Nephron progenitor cell (in vitro differentiated cells): ENCODE data around the gene KMT2E.
"Not testable (repeated sequence)": the region's sequence is repeated elsewhere in the genome, so short reads cannot be mapped to it uniquely, and the experiment has no call there.

ENCODE experiments used
- DNase-seq: peaks from one replicate; pipeline ENCODE4 v3.0.0; 2021
- H3K27ac Mint-ChIP-seq: 2 replicates; pipeline ENCODE4 v1.8.0; 2021; ENCODE audit warnings: mild to moderate bottlenecking, moderate library complexity, mixed read lengths
- H3K27me3 Mint-ChIP-seq: 2 replicates; pipeline ENCODE4 v1.8.0; 2021; ENCODE audit warnings: mild to moderate bottlenecking, low read depth, mixed read lengths; ENCODE audit not compliant: poor library complexity
- H3K36me3 Mint-ChIP-seq: 2 replicates; pipeline ENCODE4 v1.8.0; 2021; ENCODE audit warnings: low read depth, mixed read lengths
- H3K4me1 Mint-ChIP-seq: 2 replicates; pipeline ENCODE4 v1.8.0; 2021; ENCODE audit warnings: mixed read lengths
- H3K4me3 Mint-ChIP-seq: 2 replicates; pipeline ENCODE4 v1.8.0; 2021; ENCODE audit warnings: mild to moderate bottlenecking, moderate library complexity, mixed read lengths
- H3K9me3 Mint-ChIP-seq: 2 replicates; pipeline ENCODE4 v1.8.0; 2021; ENCODE audit warnings: mild to moderate bottlenecking, moderate library complexity, mixed read lengths
- TF ChIP-seq, protein P1 (sequence below): fragments of 200-600 bp; sonication (generic); IDR thresholded peaks from 2 replicates; pipeline ENCODE4 v1.5.0; 2021; ENCODE audit warnings: antibody characterized with exemption

Gene KMT2E

DNA sequence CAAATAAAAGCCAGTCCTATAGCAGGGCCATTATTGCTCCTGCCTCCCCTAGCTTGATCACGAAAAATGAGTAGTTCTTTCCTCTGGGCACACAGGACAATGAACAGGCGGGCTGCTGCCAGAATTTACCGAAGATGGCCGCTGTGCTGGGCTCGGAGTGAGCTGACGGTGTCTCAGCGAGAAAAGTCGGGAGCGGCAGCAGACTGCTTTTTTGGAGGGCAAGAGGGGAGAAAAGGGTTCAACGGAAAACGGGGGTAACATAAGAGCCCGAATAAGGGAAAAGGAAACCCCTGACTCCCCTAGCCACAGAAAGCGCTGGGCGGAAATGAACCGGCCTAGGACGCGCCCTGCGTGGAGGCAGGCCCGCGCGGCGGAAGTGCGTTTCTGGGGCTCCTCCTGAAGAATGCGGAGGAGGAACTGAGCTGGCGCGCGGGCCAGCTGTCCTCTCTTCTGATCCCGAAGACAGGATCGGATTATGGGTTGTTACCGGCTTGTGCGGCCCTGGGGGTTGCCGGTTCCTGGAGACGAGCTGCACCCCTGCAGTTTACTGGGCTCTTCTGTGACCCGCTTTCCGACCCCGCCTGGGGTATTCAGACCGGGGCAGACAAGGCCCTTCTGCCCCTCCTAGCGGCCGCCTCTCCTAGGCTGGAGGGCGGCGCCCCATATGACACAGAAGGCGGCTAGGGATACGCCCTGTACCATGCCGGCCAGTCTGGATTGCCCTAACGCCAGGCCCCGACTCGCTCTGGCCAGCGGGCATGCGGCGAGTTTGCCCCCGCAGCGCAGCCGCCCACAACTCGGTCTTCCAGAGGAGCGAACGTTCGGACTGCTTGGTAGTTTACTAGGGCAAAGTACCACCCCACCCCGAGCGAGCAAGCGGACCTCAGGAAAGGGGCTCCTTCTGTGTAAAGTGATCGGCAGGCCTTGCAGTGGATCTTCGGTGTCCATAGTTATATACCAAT, 30.1 kb upstream of the KMT2E start:
- Mint-ChIP-seq H3K27me3 (no peaks in the 10 kb centered on the region), H3K4me1 (peaks cover 49% of the 10 kb centered on the region), H3K4me3 (peak overlapping the region; percentile 95), H3K9me3 (no peaks in the 10 kb centered on the region), H3K27ac (peak overlapping the region; percentile 100), H3K36me3 (peaks cover 3% of the 10 kb centered on the region)
- DNase-seq: peak; percentile 81
- TF ChIP-seq, protein P1, sequence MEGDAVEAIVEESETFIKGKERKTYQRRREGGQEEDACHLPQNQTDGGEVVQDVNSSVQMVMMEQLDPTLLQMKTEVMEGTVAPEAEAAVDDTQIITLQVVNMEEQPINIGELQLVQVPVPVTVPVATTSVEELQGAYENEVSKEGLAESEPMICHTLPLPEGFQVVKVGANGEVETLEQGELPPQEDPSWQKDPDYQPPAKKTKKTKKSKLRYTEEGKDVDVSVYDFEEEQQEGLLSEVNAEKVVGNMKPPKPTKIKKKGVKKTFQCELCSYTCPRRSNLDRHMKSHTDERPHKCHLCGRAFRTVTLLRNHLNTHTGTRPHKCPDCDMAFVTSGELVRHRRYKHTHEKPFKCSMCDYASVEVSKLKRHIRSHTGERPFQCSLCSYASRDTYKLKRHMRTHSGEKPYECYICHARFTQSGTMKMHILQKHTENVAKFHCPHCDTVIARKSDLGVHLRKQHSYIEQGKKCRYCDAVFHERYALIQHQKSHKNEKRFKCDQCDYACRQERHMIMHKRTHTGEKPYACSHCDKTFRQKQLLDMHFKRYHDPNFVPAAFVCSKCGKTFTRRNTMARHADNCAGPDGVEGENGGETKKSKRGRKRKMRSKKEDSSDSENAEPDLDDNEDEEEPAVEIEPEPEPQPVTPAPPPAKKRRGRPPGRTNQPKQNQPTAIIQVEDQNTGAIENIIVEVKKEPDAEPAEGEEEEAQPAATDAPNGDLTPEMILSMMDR: no peak

DNA sequence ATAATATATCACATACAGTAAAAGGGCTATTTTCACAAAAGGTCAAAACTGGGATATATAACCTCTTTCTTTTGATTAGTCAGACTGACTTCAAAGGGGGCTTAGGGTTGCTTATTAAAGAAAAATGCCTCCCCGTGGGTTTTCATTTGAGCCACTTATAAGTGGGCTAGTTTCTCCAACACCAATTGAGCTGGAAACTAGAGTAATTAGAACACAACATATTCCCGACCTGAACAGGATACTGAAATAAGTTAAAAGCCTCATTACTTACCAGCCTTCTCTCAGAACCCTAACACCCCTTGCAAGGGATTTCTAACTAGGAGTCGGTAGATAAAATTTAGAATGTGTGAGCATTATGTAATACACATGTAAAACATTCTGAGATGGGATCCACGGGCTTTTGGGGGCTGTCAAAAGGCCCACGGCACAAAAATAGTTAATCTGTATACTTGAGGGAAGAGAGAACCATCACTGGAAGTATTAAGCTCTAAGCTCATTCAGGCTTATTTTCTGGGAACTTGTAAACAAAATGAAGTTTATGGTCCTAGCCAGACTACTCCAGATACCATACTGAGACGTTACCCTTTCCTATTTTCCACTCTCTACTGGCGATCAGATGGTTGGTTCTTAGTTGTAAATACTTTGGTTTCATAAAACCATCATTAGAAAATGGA, 29.3 kb upstream of the KMT2E start:
- peaks cover 40% of the 10 kb centered on the region for H3K4me1 Mint-ChIP-seq
- DNase-seq: no peak
- H3K27me3 Mint-ChIP-seq: no peaks in the 10 kb centered on the region

DNA sequence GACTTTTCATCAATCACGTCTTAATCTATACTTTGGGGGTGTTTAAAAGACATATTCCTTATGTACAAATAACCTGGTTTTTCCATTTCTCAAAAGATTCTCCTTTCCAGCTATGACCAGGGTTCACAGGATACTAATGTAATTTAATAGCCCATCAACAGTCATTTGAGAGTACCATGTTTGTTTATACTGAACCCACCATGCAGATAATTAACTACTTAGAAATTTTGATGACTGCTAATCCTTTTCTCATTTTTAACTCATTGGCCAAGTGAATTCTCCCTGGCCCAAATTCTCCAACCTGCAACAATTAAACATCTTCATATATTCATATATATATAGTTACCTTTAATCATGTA, 28.8 kb upstream of the KMT2E start:
- H3K27me3 Mint-ChIP-seq: no peaks in the 10 kb centered on the region
- no peaks in the 10 kb centered on the region for H3K9me3 Mint-ChIP-seq
- peak overlapping the region; percentile 95 for H3K4me3 Mint-ChIP-seq
- H3K4me1 Mint-ChIP-seq: peaks cover 35% of the 10 kb centered on the region
- TF ChIP-seq, protein P1: no peak
- no peak for DNase-seq
- peak overlapping the region; percentile 94 for H3K27ac Mint-ChIP-seq
- H3K36me3 Mint-ChIP-seq: peaks cover 3% of the 10 kb centered on the region

More for the DNA sequence above, 29.3 kb upstream of the KMT2E start:
- Mint-ChIP-seq H3K27ac (peak overlapping the region; percentile 100), H3K4me3 (peak overlapping the region; percentile 95), H3K9me3 (no peaks in the 10 kb centered on the region), H3K36me3 (peaks cover 3% of the 10 kb centered on the region)
- TF ChIP-seq, protein P1: no peak

DNA sequence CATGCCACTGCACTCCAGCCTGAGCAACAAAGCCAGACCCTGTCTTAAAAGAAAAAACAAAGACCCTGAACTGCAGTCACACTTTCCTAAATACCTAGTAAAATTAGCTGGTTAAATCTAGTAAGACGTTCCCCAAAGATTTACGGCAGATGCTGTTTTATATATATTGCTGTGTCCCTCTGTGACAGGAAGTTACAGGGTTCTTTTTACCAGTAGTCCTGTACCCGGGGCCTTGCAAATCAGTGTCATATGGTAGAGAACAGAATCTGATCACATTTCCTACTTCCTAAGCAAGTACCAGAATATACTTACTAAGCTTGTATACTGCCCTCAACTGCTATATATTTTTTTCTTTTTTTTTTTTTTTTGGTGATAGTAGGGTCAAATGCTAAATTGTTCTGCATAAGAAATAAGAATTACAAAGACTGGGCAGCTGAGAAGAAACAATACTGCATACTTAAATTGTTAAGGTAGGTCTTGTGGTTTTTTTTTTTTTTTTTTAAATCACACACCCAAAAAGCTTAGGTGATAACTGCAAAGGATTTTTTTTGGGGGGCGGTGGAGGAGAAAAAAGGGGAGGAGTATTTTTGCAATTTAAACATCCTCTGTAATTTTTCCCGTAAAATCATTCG, 27.3 kb upstream of the KMT2E start:
- Mint-ChIP-seq H3K36me3 (peaks cover 17% of the 10 kb centered on the region), H3K9me3 (no peaks in the 10 kb centered on the region), H3K27ac (peak overlapping the region; percentile 84), H3K27me3 (no peaks in the 10 kb centered on the region), H3K4me1 (peaks cover 20% of the 10 kb centered on the region), H3K4me3 (no peak overlapping the region)
- TF ChIP-seq, protein P1: no peak
- no peak for DNase-seq

DNA sequence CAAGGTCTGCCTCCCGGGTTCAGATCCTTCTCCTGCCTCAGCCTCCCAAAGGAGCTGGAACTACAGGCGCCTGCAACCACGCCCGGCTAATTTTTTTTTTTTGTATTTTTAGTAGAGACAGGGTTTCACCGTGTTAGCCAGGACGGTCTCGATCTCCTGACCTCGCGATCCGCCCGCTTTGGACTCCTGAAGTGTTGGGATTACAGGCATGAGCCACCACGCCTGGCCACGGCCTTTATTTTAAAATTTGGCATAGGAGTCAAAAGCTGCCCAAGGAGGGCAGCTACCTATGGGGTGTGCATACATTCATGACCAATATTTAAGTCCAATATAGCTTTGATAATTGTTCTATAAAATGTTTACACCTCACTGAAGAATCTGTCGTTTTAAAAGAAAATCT, 26.6 kb upstream of the KMT2E start:
- H3K36me3 Mint-ChIP-seq: peaks cover 24% of the 10 kb centered on the region
- not testable (repeated sequence) for DNase-seq, H3K9me3 Mint-ChIP-seq, H3K27me3 Mint-ChIP-seq, H3K4me3 Mint-ChIP-seq, H3K27ac Mint-ChIP-seq
- peaks cover 14% of the 10 kb centered on the region for H3K4me1 Mint-ChIP-seq

DNA sequence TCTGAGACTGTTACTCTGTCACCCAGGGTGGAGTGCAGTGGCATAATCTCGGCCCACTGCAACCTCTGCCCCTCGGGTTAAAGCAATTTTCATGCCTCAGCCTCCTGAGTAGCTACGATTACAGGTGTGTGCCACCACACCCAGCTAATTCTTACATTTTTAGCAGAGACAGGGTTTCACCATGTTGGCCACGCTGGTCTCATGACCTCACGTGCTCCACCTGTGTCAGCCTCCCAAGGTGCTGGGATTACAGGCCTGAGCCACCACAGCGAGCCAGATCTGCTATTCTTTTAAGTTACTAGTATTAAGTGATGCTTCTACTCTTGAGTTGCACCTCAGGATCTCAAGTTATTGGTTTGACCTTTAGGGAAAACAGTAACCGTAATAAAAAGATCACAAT, 23.0 kb upstream of the KMT2E start:
- Mint-ChIP-seq H3K9me3 (no peaks in the 10 kb centered on the region), H3K4me1 (peaks cover 5% of the 10 kb centered on the region), H3K4me3 (no peak overlapping the region), H3K27ac (no peak overlapping the region), H3K27me3 (no peaks in the 10 kb centered on the region), H3K36me3 (peaks cover 60% of the 10 kb centered on the region)
- TF ChIP-seq, protein P1: no peak
- no peak for DNase-seq
